NCI-H345 treated with DMSO at 0.1 percent for 48 hours (cell line): ENCODE data around the gene SH3PXD2B.

Source experiments
- DNase-seq: peaks from one replicate; lab custom pipeline; 2025; ENCODE audit not compliant: unreplicated experiment; lab: John Stamatoyannopoulos, UW

The SH3PXD2B gene

GRCh38 chr5:172454358-172455086 lies at the start of gene SH3PXD2B:
Gene SH3PXD2B, minus strand, starts transcription at chr5:172454525. Its CDS starts 173 bp downstream, at chr5:172454352.
- DNase-seq, result no peak

- DNase-seq, result no peak
Observed at GRCh38 chr5:172502969-172503368, 48.6 kb upstream of the SH3PXD2B start.

GRCh38 chr5:172502410-172502809 lies 48.1 kb upstream of the SH3PXD2B start:
- no peak for DNase-seq

GRCh38 chr5:172501708-172502320 lies 47.5 kb upstream of the SH3PXD2B start:
- DNase-seq, result no peak

GRCh38 chr5:172499287-172499686 lies 45.0 kb upstream of the SH3PXD2B start:
- no peak for DNase-seq

- DNase-seq, result no peak
Observed at GRCh38 chr5:172498431-172499129, 44.3 kb upstream of the SH3PXD2B start.

GRCh38 chr5:172497591-172498255 lies 43.4 kb upstream of the SH3PXD2B start:
- no peak for DNase-seq

- DNase-seq, result no peak
Observed at GRCh38 chr5:172496671-172497371, 42.5 kb upstream of the SH3PXD2B start.

- no peak for DNase-seq
Observed at GRCh38 chr5:172494630-172495505, 40.5 kb upstream of the SH3PXD2B start.

GRCh38 chr5:172493906-172494305 lies 39.6 kb upstream of the SH3PXD2B start:
- no peak for DNase-seq

- no peak for DNase-seq
Observed at GRCh38 chr5:172493461-172493860, 39.1 kb upstream of the SH3PXD2B start.

- DNase-seq, result no peak
Observed at GRCh38 chr5:172493002-172493401, 38.7 kb upstream of the SH3PXD2B start.

- no peak for DNase-seq
Observed at GRCh38 chr5:172492097-172492840, 37.9 kb upstream of the SH3PXD2B start.

GRCh38 chr5:172491481-172491880 lies 37.2 kb upstream of the SH3PXD2B start:
- no peak for DNase-seq

- DNase-seq, result no peak
Observed at GRCh38 chr5:172490514-172491461, 36.5 kb upstream of the SH3PXD2B start.

GRCh38 chr5:172488221-172488620 lies 33.9 kb upstream of the SH3PXD2B start:
- no peak for DNase-seq

- DNase-seq, result no peak
Observed at GRCh38 chr5:172487671-172488070, 33.3 kb upstream of the SH3PXD2B start.

- DNase-seq, result no peak
Observed at GRCh38 chr5:172486912-172487311, 32.6 kb upstream of the SH3PXD2B start.
